GM21825 (cell line): ENCODE measurements around the gene STK32C.

Experiments
- ATAC-seq: cut with Tn5 transposase; IDR thresholded peaks from one replicate; pipeline ENCODE4 v1.9.1; 2021; ENCODE audit warnings: mild to moderate bottlenecking, moderate library complexity; ENCODE audit not compliant: unreplicated experiment

The STK32C gene

DNA sequence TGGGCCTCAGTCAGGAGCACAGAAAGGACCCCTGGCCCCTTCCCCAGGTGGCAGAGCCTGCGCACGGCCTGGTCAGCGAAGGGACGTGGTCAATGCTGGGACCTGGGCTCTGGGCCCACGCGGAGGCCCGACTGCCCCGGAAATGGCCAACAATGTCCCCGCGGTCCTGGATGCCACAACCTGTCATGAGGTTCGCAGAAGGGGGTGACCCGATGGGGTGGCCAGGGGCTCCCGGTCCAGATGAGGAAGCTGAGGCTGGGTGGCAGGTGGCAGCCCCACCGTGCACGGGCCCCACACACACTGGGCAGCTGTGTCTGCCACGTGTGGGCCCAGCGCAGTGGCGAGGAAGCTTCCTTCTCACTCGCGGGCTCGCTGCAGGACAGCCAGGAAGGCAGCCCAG lies 71.6 kb downstream of the STK32C start:
- ATAC-seq, result no peak

DNA sequence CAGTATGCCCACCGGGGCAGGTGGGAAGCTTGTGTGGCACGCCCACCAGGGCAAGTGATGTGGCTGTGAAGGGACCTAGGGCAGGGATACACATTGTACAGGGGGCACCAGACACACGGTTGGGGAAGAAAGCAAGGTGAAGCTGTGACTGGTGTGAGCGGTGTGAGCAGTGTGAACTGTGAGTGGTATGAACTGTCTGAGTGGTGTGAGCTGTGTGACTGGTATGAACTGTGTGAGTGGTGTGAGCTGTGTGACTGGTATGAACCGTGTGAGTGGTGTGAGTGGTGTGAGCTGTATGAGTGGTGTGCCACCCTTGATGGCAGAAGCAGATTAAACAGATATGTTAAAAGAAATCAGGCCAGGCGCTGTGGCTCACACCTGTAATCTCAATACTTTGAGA lies 72.9 kb downstream of the STK32C start:
- no peak for ATAC-seq

DNA sequence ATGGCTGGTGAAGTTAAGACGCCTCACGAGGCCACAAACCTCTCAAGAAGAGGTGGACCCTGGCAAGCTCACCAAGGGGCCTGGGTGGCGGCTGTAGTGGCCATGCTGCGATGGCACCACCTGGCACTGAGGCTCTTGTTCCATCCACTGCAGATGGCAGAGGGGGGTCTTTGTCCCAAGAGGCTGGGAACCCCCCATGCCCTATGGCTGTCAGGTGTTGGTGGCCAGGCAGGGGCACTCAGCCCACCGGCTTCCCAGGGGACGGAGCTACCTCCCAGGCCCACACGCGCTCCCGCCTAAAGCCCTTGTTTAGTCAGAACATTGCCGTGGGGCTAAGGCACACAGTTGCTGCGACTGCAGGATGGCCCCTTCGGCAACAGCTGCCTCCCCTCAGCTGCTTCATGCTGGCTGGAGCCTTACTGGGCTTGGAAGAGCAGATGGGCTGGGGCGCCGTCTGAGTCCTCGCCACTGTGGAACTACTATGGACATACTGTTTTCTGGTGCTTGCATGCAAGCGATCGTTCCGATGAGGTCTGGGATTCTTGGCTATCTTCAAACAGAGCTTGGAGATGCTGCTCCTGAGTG lies 74.2 kb downstream of the STK32C start:
- no peak for ATAC-seq

GRCh38 chr10:132232981-132233380 lies 74.8 kb downstream of the STK32C start:
- ATAC-seq, result no peak

DNA sequence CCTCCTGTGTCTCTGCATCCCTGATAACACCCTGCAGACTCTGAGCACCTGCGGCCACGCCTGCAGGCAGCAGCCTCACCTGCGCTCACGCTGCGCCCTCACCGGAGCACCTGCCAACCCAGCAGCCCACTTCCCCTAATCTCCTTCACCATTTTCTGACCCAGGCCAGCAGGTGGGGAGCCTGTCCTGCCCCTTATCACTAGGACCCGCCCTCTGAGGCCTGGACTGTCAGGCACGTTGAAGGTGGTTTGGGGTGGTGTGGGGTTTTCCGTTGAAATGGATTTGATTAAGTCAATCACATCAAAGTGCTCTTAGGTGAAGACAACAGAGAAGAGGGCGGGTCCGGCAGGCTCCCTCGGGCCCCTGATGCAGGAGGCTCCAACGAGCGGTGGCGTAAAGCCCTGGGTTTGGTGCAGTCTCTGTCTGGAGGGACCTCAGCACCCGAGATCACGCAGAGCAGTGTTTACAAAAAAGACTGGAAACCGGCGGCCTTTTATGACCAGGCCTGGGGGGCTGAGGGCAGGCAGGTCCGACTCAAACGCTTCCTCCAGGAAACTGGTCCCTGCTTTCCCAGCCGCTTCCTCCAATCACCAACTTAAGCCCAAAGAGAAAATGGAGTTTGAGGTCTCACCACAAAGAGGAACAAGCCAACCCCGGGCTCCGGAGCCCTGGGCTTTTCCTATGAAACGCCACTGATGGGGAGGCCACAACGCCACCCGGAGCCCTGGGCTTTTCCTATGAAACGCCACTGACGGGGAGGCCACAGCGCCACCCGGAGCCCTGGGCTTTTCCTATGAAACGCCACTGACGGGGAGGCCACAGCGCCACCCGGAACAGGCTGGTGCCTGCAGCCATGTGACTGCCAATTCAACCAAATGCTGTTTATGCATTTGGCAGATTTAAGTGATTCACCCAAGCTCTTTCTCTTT lies 75.5 kb downstream of the STK32C start:
- no peak for ATAC-seq

DNA sequence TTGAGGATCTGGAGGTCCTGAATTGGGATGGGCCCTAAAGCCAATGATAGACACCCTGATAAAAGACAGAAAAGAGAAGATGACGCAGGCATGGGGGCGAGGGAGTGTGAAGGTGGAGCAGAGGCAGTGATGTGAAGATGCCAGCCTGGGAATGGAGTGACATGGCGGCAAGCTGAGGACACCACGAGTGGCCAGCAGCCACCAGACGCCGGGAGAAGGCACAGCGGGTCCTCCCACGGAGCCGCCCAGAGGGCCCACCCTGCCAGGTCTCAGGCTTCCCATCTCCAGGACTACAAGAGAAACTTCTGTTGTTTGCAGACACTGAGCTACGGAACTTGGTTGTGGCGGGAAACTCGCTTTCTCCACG lies 76.1 kb downstream of the STK32C start:
- no peak for ATAC-seq

DNA sequence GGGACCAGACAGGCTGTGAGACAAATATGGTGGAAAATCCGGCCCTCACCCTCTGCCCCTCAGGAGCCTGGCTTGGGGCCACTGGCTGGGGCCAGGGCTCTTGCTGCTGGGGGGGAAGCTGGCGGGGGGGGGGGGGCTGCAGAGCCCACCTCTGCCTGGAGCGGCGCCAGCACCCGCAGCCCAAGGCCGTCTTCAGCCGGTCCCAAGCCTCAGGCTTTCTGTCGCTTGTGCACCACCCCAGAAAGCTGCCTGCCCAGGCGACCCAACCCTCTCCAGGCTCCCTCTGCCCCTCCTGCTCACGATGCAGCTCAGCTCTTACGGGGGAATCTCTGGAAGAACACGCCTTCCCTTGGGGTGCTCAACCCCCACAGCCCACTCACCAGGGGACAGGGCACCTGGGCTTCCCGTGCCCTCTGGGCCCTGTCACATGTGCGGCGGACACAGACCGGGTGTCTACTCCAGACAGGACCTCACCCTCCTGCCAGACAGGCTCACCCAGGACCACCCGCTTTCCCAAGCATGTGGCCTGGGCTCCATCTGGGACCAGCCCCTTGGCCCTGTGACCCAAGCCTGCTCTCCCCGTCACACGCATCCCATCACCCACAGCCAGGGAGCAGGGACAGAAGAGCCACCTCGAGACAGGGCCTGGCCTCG lies 77.1 kb downstream of the STK32C start:
- no peak for ATAC-seq

- peak; percentile 63 for ATAC-seq
Observed at GRCh38 chr10:132229834-132230556, 77.8 kb downstream of the STK32C start.

DNA sequence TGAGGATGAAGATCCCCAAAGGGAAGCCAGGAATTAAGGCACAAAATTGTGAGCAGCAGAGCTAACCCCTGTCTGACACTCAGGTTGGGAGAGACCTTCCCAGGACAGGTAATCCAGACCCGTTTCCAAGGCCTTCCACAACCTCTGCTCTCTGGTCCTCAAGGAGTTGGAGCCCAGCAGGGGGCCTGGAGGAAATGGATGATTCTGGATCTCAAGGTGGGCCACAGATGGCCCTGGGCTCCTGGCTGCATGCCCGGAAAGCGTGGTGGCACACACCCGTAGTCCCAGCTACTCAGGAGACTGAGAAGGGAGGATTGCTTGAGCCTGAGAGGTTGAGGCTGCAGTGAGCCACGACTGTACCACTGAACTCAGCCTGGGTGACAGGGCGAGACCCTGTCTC lies 78.7 kb downstream of the STK32C start:
- ATAC-seq, result no peak

- no peak for ATAC-seq
Observed at GRCh38 chr10:132228616-132229015, 79.1 kb downstream of the STK32C start.

GRCh38 chr10:132227851-132228390 lies 79.8 kb downstream of the STK32C start:
- no peak for ATAC-seq

DNA sequence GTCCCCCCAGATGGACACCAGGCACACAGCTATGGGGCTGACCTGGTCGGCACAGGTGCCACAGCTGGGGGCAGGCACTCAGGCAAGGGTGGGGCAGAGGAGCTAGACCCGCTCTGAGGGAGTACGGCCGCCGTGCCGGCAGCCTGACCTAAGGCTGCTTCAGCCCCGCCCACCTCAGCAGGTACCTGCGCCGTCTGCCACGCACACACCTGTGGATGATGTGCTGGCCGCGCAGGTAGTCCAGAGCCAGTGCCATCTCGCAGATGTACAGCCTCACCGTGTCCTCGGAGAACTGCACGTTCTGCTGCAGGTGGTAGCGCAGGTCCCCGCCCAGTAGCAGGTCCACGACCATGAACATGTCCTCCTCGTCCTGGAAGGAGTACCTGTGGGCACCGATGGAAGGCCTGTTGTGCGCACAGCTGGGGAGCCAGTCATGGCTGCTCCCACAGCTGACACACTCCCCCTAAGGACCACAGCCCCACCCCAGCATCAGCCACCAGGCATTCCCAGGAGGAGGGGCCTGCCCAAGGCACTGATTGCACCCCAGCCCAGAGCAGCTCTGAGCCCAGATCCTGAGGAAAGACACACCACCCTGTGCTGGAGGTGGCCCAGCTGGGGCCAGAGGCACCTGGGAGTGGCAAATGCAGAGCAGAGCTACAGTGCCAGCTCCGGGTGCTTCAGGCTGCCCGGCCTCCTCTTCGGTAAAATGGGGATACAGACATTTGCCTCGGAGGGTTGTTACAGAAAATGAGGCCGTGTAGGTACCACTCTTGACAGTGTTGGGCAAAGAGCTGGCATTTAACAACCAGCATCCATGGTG lies 81.0 kb downstream of the STK32C start:
- no peak for ATAC-seq

DNA sequence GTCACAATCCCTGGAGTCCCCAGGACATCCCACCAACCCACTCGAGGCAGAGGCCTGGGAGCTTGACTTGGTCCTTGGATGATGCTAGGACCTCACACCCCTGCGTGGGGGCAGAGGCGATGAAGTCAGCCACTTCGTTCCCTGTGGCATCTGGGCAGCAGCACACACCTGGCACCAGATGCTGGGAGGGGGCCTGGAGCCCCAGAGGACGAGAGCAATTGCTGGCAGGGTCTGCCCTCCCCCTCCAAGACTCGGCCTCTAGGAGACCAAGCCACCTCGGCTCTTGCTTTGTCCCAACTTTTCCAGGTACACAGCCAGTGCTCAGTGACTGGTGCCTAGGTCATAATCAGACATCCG lies 81.9 kb downstream of the STK32C start:
- ATAC-seq, result no peak

DNA sequence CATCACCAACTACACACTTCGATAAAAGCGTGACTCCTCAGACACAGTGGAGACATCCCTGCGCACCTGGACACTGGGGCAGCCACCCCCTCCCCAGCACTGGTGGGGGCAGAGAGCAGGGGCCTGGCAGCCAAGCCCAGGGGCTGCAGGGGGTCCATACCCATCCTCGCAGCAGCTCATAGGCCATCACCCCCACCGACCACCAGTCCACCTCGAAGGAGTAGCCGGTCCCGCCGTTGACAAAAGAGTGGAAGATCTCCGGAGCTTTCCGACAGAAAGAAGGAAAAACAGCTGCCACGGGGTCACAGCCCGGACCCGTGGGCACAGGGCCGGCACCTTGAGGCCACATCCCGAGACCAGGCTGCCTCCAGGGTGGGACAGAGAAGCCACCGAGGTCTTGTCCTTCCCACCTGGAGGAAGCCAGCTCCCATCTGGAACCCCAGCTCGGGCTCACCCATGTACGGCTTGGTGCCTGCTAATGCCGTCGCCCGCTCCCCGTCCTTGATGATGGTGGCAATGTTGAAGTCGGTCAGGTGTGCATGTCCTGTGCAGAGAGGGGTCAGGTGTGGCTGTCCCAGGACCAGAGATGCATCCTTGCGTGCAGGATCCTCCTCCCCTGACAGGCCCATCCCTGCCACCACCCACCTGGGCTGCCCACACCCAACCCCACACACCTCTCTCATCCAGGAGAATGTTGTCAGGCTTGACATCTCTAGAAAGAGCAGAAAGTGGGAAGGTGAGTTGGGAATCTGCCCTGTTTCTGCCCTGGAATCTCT lies 82.5 kb downstream of the STK32C start:
- ATAC-seq, result no peak

- ATAC-seq, result no peak
Observed at GRCh38 chr10:132224343-132225072, 83.2 kb downstream of the STK32C start.

GRCh38 chr10:132223611-132224342 lies 84.0 kb downstream of the STK32C start:
- no peak for ATAC-seq

GRCh38 chr10:132223156-132223590 lies 84.6 kb downstream of the STK32C start:
- no peak for ATAC-seq

DNA sequence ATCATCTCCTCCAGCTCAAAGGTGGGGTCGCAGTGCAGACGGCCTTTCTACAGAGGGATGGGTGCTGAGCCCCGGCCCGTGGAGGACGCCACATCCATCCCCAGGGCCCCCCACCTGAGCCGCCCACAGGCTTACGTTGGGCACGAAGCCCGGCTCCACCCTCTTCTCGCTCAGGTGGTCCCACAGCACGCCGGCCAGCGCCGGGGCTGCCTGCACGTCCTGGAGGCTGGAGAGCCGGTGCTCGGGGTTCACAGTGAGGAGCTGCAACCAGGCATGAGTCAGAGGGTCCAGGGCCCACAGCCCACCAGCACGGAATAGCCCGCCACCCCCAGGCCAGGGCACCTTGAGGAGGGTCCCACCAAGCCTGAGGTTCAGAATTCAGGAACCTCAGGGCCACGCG lies 85.0 kb downstream of the STK32C start:
- no peak for ATAC-seq
